ENCODE measurements around the gene RCC2. TPM values are rescaled to one million over a fixed set of nuclear protein-coding genes. Genes with fewer than 3 reads are reported as not detected.

The RCC2 gene
- total RNA-seq, 1 donor from 2014 or later = 180 TPM

DNA sequence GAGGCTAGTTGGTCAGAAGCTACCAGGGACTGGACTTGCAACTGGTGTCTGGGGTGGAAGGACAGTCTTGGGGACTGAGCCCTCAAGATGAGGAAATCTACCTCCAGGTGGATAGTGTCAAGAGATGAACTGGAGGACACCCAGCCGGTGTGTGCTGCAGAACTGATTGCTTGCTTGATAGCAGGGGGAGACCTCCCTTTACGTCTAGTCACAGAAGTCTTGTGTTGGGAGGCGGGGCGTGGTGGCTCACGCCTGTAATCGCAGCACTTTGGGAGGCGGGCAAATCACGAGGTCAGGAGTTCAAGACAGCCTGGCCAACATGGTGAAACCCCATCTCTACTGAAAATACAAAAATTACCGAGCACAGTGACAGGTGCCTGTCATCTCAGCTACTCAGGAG, 4.9 kb downstream of the RCC2 start:
- TF ChIP-seq CTCF (IDR thresholded peaks at IDR 0.05; ENCODE audit: unreplicated experiment) = no peak
- H3K27ac Mint-ChIP-seq (ENCODE audit: unreplicated experiment) = peak overlapping the region; percentile 36
- peaks cover 5% of the 10 kb centered on the region for H3K36me3 Mint-ChIP-seq (ENCODE audit: low read depth, unreplicated experiment)
- no peaks in the 10 kb centered on the region for H3K9me3 Mint-ChIP-seq (ENCODE audit: unreplicated experiment)
- peaks cover 14% of the 10 kb centered on the region for H3K27me3 Mint-ChIP-seq (ENCODE audit: unreplicated experiment)
- peaks cover 40% of the 10 kb centered on the region for H3K4me1 Mint-ChIP-seq (ENCODE audit: unreplicated experiment)
- H3K4me3 Mint-ChIP-seq (ENCODE audit: unreplicated experiment) = peak overlapping the region; percentile 60
- no peak for DNase-seq (ENCODE audit: low spot score)

GRCh38 chr1:17434016-17434415, 5.5 kb downstream of the RCC2 start:
- H3K4me1 Mint-ChIP-seq (ENCODE audit: unreplicated experiment) = peaks cover 36% of the 10 kb centered on the region
- peaks cover 5% of the 10 kb centered on the region for H3K36me3 Mint-ChIP-seq (ENCODE audit: low read depth, unreplicated experiment)
- TF ChIP-seq CTCF (IDR thresholded peaks at IDR 0.05; ENCODE audit: unreplicated experiment) = no peak
- no peak overlapping the region for H3K27ac Mint-ChIP-seq (ENCODE audit: unreplicated experiment)
- no peaks in the 10 kb centered on the region for H3K9me3 Mint-ChIP-seq (ENCODE audit: unreplicated experiment)
- peak overlapping the region; percentile 3 for H3K4me3 Mint-ChIP-seq (ENCODE audit: unreplicated experiment)
- H3K27me3 Mint-ChIP-seq (ENCODE audit: unreplicated experiment) = peaks cover 14% of the 10 kb centered on the region
- no peak for DNase-seq (ENCODE audit: low spot score)

DNA sequence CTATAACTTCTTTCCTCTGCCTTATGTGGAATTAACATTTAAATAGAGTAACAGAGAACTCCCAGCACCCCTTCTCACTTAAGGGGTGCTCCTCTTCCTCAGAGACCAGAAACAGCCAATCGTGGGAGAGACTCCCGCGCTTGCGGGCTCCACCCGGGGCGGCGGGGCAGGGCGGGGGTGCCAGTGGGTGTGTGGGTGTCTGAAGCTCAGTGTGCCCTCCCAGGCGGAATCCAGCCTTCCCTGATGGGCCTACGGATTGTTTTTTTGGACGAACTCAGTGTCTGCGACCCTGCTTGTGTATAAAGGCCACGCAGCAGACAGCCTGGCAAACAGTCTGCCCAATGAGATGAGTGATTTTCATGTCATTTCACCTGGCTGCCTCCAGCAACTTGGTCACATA, 6.2 kb downstream of the RCC2 start:
- TF ChIP-seq CTCF (IDR thresholded peaks at IDR 0.05; ENCODE audit: unreplicated experiment) = no peak
- Mint-ChIP-seq H3K36me3 (ENCODE audit: low read depth, unreplicated experiment) (peaks cover 10% of the 10 kb centered on the region), H3K27ac (ENCODE audit: unreplicated experiment) (no peak overlapping the region), H3K4me1 (ENCODE audit: unreplicated experiment) (peaks cover 38% of the 10 kb centered on the region), H3K27me3 (ENCODE audit: unreplicated experiment) (peaks cover 11% of the 10 kb centered on the region), H3K9me3 (ENCODE audit: unreplicated experiment) (no peaks in the 10 kb centered on the region), H3K4me3 (ENCODE audit: unreplicated experiment) (no peak overlapping the region)
- DNase-seq (ENCODE audit: low spot score) = no peak

DNA sequence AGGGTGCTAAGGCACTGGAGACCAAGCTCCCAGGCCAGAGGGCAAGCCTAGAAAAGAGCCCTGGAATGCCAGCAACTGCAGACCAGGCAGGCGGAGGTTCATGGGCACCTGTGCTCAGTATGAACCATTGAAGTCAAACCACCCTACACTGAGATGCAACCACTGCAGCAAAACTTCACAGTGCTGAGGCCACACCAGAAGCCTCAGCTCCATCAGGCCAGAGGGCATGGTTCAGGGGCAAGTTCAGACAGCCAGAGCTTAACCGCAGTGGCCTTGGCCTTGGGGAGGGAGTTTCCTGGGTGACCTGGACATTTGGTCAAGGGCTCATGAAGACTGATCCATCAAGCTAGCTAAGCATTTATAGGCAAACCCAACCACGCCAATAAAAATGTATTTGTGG, 7.1 kb downstream of the RCC2 start:
- no peak for DNase-seq (ENCODE audit: low spot score)
- H3K27ac Mint-ChIP-seq (ENCODE audit: unreplicated experiment) = no peak overlapping the region
- no peaks in the 10 kb centered on the region for H3K9me3 Mint-ChIP-seq (ENCODE audit: unreplicated experiment)
- H3K4me1 Mint-ChIP-seq (ENCODE audit: unreplicated experiment) = peaks cover 38% of the 10 kb centered on the region
- H3K27me3 Mint-ChIP-seq (ENCODE audit: unreplicated experiment) = peaks cover 11% of the 10 kb centered on the region
- peaks cover 11% of the 10 kb centered on the region for H3K36me3 Mint-ChIP-seq (ENCODE audit: low read depth, unreplicated experiment)
- H3K4me3 Mint-ChIP-seq (ENCODE audit: unreplicated experiment) = no peak overlapping the region
- no peak for TF ChIP-seq CTCF (IDR thresholded peaks at IDR 0.05; ENCODE audit: unreplicated experiment)

DNA sequence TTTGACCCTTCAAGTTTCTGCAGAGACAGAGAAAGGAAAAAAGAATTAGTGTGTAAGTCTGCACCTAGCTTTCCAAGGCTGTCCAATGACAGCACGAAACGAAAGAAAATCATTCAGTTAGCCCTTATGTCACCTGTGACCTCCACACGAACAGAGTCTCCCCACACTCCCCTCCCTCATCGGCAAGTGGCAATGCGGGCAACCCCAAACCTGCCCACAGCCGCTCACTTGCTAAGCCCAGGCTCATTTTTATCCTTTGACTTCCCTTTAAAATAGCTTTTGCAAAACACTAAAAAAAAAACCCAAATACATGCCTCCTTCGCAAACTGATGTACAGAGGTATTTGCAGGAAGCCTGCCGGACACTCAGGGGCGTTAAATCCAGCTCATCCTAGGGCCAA, 10.3 kb downstream of the RCC2 start:
- Mint-ChIP-seq H3K4me1 (ENCODE audit: unreplicated experiment) (peaks cover 17% of the 10 kb centered on the region), H3K27me3 (ENCODE audit: unreplicated experiment) (peaks cover 5% of the 10 kb centered on the region), H3K36me3 (ENCODE audit: low read depth, unreplicated experiment) (peaks cover 30% of the 10 kb centered on the region), H3K27ac (ENCODE audit: unreplicated experiment) (no peak overlapping the region), H3K4me3 (ENCODE audit: unreplicated experiment) (no peak overlapping the region), H3K9me3 (ENCODE audit: unreplicated experiment) (no peaks in the 10 kb centered on the region)
- no peak for TF ChIP-seq CTCF (IDR thresholded peaks at IDR 0.05; ENCODE audit: unreplicated experiment)
- DNase-seq (ENCODE audit: low spot score) = no peak

All from endothelial cell (in vitro differentiated cells).